HepG2 (cell line): ENCODE data around the gene DHCR7. TPM values are rescaled to one million over a fixed set of nuclear protein-coding genes. Genes with fewer than 3 reads are reported as not detected.
A peak's percentile ranks its signal among the peaks of the same experiment; 100 is the strongest.

Experiments used
- HDAC1 ChIP-seq: sonication (generic); formaldehyde crosslinking; IDR thresholded peaks from 2 replicates; pipeline ENCODE4 v1.5.1; 2020; ENCODE audit warnings: mild to moderate bottlenecking, missing genetic modification reagents
- HMG20A ChIP-seq: IDR thresholded peaks from 2 replicates; pipeline ENCODE4 v1.6.1; 2016; ENCODE audit warnings: borderline replicate concordance
- HNF4A ChIP-seq: sonication (generic); formaldehyde crosslinking; IDR thresholded peaks from 2 replicates; pipeline ENCODE4 v1.4.0; 2020; ENCODE audit warnings: missing genetic modification reagents
- HNRNPH1 ChIP-seq: fragments of 200-400 bp; formaldehyde crosslinking; optimal IDR thresholded peaks from 2 replicates; pipeline ENCODE3; 2017; ENCODE audit warnings: mild to moderate bottlenecking, low read depth, low read length
- JDP2 ChIP-seq: sonication (generic); formaldehyde crosslinking; IDR thresholded peaks from 2 replicates; pipeline ENCODE4 v1.8.1; 2022; ENCODE audit warnings: missing genetic modification reagents, borderline replicate concordance
- KDM3A ChIP-seq: IDR thresholded peaks from 2 replicates; pipeline ENCODE4 v1.6.1; 2018; ENCODE audit warnings: low read depth, missing compliant biosample characterization
- LBX2 ChIP-seq: sonication (generic); formaldehyde crosslinking; IDR thresholded peaks from 2 replicates; pipeline ENCODE4 v1.5.0; 2020; ENCODE audit warnings: missing genetic modification reagents, mild to moderate bottlenecking, borderline replicate concordance
- MLX ChIP-seq: IDR thresholded peaks from 2 replicates; pipeline ENCODE4 v1.6.1; 2016
- NONO ChIP-seq, 2 experiments: fragments of 450-650 bp in 1 of 2; sonication (generic) in 1 of 2; formaldehyde crosslinking in 1 of 2; IDR thresholded peaks in 1 of 2; conservative IDR thresholded peaks in 1 of 2; 2 replicates each; pipeline versions ENCODE4 v1.6.1 to v1.8.0; 2017 to 2022; ENCODE audit warnings: mild to moderate bottlenecking in 1 of 2, missing genetic modification reagents in 1 of 2, moderate library complexity in 1 of 2
- NR2C2 ChIP-seq: sonication (generic); formaldehyde crosslinking; IDR thresholded peaks from 2 replicates; pipeline ENCODE4 v1.4.0; 2020; ENCODE audit warnings: missing genetic modification reagents, mild to moderate bottlenecking, moderate library complexity, borderline replicate concordance
- PHF20 ChIP-seq: sonication (generic); formaldehyde crosslinking; IDR thresholded peaks from 2 replicates; pipeline ENCODE4 v1.5.0; 2020; ENCODE audit warnings: mild to moderate bottlenecking, missing genetic modification reagents
- SAP130 ChIP-seq: IDR thresholded peaks from 2 replicates; pipeline ENCODE4 v1.6.1; 2016; ENCODE audit warnings: low read depth
- SKI ChIP-seq: fragments of 450-650 bp; IDR thresholded peaks from one replicate; pipeline ENCODE4 v1.6.1; 2018; ENCODE audit warnings: mild to moderate bottlenecking; ENCODE audit not compliant: partially characterized antibody
- SYNCRIP ChIP-seq: fragments of 200-400 bp; formaldehyde crosslinking; IDR thresholded peaks from 2 replicates; pipeline ENCODE4 v1.6.1; 2018; ENCODE audit warnings: mild to moderate bottlenecking, low read depth, low read length; ENCODE audit not compliant: insufficient read depth
- THAP11 ChIP-seq: IDR thresholded peaks from 2 replicates; pipeline ENCODE4 v1.6.1; 2016; ENCODE audit warnings: missing biosample characterization, missing genetic modification reagents
- YEATS4 ChIP-seq: sonication (generic); formaldehyde crosslinking; IDR thresholded peaks from 2 replicates; pipeline ENCODE4 v1.4.0; 2020; ENCODE audit warnings: missing genetic modification reagents, borderline replicate concordance
- ZBTB42 ChIP-seq: sonication (generic); formaldehyde crosslinking; IDR thresholded peaks from 2 replicates; pipeline ENCODE4 v1.5.0; 2020; ENCODE audit warnings: mild to moderate bottlenecking, missing genetic modification reagents
- ZFP37 ChIP-seq: sonication (generic); formaldehyde crosslinking; IDR thresholded peaks from 2 replicates; pipeline ENCODE4 v1.4.0; 2020; ENCODE audit warnings: missing genetic modification reagents, borderline replicate concordance
- ZFY ChIP-seq: sonication (generic); formaldehyde crosslinking; IDR thresholded peaks from 2 replicates; pipeline ENCODE4 v1.4.0; 2020; ENCODE audit warnings: missing genetic modification reagents
- ZKSCAN5 ChIP-seq: sonication (generic); formaldehyde crosslinking; IDR thresholded peaks from 2 replicates; pipeline ENCODE4 v1.5.1; 2020; ENCODE audit warnings: mild to moderate bottlenecking, missing genetic modification reagents
- ZNF660 ChIP-seq: sonication (generic); formaldehyde crosslinking; IDR thresholded peaks from 2 replicates; pipeline ENCODE4 v1.5.1; 2020; ENCODE audit warnings: mild to moderate bottlenecking, low read depth, missing genetic modification reagents, borderline replicate concordance
- polyA plus RNA-seq, 8 experiments: library from polyadenylated mRNA; depleted of rRNA in 3 of 8; stranded (reverse) in 7 of 8; unstranded in 1 of 8; fragments of >200 nt; fragmentation: Illumina TruSeq in 4 of 8; extraction: Trizol in 4 of 8; gene quantifications; 2 replicates each; pipeline versions ENCODE4 v1.2.1 to v1.2.3, GENCODE V29; 2011 to 2016; ENCODE audit warnings: low read depth in 4 of 8, missing spikeins in 1 of 8, mixed read lengths in 1 of 8; ENCODE audit not compliant: insufficient read depth in 1 of 8
- total RNA-seq, 5 experiments: library from RNA; depleted of rRNA; stranded (reverse); fragments of >200 nt; fragmentation: Illumina TruSeq; extraction: Trizol; gene quantifications; 2 replicates each; pipeline ENCODE4 v1.2.3, GENCODE V29; 2016; ENCODE audit warnings: low read depth in 1 of 5
- TF ChIP-seq, protein P1 (sequence below): sonication (generic); formaldehyde crosslinking; IDR thresholded peaks from 2 replicates; pipeline ENCODE4 v1.4.0; 2020; ENCODE audit warnings: mild to moderate bottlenecking, missing genetic modification reagents
- TF ChIP-seq, protein P2 (sequence below): IDR thresholded peaks from 2 replicates; pipeline ENCODE4 v1.6.1; 2016; ENCODE audit warnings: low read depth, missing genetic modification reagents, missing compliant biosample characterization

The DHCR7 gene
- total and polyA plus RNA-seq, 2 of the 13 experiments (the other 11 are each of a cell fraction or from before 2014, with no cell fraction given) = 96.0 to 143 TPM

DNA sequence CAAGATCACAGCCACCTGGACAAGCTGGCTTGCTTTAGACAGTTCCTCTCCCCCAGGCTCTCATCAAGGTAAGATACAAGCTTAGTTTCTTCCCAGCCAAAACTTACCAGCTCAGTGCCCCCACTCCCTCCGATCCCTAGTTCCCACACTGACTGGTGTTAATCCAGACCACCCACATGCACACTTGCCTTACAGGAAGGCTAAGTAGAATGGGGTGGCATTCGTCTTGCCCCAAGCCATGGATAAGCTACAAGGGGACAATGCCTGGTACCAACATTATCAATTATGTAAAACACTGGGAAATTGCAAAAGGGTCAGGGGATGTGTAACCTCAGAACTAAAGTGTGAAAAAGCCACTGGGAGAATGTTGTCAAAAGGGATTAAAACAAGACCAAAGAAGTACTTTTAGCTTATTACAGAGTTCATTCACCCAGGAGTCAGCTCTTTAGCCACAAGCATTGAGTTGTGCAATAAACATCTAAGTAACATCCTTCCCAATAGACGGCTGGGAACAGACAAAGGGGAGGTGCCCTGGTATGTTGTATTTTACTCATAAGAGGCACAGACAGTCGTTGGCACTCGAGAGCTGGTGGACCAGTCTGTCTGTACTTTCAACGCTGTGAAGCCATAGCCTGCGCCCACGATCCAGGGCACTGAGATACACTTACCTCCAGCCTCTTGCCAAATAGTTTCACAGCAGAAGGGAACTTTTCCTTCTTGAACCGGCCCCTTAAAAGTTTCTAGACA, 1.1 kb downstream of the DHCR7 start (continued):
- TF ChIP-seq ZFP37 (CRISPR knock-in tag) (no peak), NONO (IDR thresholded peaks at IDR 0.05) (no peak), NONO (CRISPR knock-in tag; conservative IDR thresholded peaks at IDR 0.05) (no peak), HNRNPH1 (no peak), LBX2 (no peak), SKI (peak; percentile 36), SAP130 (CRISPR knock-in tag) (peak; percentile 40; the same call in 1 of the 2 replicates), KDM3A (CRISPR knock-in tag) (no peak), ZKSCAN5 (CRISPR knock-in tag) (no peak), HNF4A (peak; percentile 33), SYNCRIP (no peak), MLX (CRISPR knock-in tag) (no peak), YEATS4 (CRISPR knock-in tag) (no peak), HMG20A (peak; percentile 82), ZBTB42 (CRISPR knock-in tag) (no peak), THAP11 (CRISPR knock-in tag) (0 out of 2 replicates have a peak, but pooled peaks have one; percentile 18), ZFY (no peak), ZNF660 (no peak), JDP2 (CRISPR knock-in tag) (no peak), HDAC1 (CRISPR knock-in tag) (no peak), PHF20 (CRISPR knock-in tag) (no peak; the same call in 1 of the 2 replicates), NR2C2 (peak; percentile 48; the same call in 1 of the 2 replicates)
- TF ChIP-seq, protein P1, sequence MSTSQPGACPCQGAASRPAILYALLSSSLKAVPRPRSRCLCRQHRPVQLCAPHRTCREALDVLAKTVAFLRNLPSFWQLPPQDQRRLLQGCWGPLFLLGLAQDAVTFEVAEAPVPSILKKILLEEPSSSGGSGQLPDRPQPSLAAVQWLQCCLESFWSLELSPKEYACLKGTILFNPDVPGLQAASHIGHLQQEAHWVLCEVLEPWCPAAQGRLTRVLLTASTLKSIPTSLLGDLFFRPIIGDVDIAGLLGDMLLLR (CRISPR knock-in tag) = no peak
- TF ChIP-seq, protein P2, sequence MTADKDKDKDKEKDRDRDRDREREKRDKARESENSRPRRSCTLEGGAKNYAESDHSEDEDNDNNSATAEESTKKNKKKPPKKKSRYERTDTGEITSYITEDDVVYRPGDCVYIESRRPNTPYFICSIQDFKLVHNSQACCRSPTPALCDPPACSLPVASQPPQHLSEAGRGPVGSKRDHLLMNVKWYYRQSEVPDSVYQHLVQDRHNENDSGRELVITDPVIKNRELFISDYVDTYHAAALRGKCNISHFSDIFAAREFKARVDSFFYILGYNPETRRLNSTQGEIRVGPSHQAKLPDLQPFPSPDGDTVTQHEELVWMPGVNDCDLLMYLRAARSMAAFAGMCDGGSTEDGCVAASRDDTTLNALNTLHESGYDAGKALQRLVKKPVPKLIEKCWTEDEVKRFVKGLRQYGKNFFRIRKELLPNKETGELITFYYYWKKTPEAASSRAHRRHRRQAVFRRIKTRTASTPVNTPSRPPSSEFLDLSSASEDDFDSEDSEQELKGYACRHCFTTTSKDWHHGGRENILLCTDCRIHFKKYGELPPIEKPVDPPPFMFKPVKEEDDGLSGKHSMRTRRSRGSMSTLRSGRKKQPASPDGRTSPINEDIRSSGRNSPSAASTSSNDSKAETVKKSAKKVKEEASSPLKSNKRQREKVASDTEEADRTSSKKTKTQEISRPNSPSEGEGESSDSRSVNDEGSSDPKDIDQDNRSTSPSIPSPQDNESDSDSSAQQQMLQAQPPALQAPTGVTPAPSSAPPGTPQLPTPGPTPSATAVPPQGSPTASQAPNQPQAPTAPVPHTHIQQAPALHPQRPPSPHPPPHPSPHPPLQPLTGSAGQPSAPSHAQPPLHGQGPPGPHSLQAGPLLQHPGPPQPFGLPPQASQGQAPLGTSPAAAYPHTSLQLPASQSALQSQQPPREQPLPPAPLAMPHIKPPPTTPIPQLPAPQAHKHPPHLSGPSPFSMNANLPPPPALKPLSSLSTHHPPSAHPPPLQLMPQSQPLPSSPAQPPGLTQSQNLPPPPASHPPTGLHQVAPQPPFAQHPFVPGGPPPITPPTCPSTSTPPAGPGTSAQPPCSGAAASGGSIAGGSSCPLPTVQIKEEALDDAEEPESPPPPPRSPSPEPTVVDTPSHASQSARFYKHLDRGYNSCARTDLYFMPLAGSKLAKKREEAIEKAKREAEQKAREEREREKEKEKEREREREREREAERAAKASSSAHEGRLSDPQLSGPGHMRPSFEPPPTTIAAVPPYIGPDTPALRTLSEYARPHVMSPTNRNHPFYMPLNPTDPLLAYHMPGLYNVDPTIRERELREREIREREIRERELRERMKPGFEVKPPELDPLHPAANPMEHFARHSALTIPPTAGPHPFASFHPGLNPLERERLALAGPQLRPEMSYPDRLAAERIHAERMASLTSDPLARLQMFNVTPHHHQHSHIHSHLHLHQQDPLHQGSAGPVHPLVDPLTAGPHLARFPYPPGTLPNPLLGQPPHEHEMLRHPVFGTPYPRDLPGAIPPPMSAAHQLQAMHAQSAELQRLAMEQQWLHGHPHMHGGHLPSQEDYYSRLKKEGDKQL (CRISPR knock-in tag) = peak; percentile 91
